HG03439 (cell line): ENCODE results near the gene CLDN25.
"Not testable (repeated sequence)": the region's sequence is repeated elsewhere in the genome, so short reads cannot be mapped to it uniquely, and the experiment has no call there.

Source experiments
- ATAC-seq: cut with Tn5 transposase; IDR thresholded peaks from one replicate; pipeline ENCODE4 v1.9.1; 2021; ENCODE audit warnings: mild to moderate bottlenecking, moderate library complexity; ENCODE audit not compliant: unreplicated experiment

CLDN25 gene

DNA sequence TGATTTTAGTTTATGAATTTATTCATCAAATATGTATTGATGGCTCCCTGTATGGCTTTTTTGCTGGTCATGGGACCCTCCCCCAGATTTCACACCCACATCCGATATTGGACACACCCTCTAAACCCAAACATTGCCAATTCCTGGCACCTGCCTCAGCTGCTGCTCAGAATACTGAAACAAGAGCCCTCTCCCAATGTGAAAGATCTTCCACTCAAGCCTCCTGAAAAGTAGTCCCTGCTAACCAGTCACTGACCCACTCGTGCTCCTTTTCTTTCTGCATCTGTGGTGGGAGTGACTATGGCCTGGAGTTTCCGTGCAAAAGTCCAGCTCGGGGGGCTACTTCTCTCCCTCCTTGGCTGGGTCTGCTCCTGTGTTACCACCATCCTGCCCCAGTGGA is at the start of gene CLDN25:
CLDN25 (plus strand) TSS at position 301 of the 400 bp plus-strand sequence; CDS start at position 301, 0 bp downstream.
- no peak for ATAC-seq

DNA sequence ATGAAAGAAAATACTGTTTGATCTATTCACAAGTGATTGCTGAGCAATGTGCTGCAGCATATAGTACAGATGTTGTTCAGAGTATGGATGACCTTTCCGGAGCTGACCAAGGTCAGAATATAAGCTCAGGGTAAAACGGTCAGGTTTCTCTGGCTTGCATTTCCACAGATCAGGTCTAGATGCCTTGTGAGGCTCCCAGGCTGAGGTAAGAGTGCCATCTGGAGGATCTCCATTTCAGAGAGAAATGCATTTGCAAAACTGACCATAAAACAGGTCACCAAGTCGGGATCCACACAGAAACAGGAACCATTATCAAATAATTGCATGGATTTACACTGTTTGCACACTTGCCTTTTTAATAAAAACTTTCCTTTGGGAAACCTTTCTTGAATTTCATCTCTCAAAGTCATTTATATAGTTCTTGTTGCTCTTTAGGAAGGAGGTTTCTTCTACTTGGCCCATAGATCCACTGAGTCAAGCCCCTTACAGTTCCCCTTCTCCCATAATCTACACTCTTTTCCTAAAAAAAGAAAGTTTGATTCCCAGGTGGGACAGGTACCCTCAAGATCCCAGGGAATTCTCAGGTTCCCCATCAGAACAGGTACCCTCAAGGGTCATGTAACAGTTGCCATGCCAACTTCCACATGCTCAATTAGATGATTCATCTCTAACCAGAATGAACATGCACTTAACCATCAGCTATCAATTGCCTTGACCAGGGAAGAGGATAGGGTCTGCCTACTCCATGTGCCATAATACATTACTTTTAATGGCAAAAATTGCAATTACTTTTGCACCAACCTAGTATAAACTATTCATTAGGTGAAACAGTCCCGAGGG is 48.5 kb upstream of the CLDN25 start:
- no peak for ATAC-seq

DNA sequence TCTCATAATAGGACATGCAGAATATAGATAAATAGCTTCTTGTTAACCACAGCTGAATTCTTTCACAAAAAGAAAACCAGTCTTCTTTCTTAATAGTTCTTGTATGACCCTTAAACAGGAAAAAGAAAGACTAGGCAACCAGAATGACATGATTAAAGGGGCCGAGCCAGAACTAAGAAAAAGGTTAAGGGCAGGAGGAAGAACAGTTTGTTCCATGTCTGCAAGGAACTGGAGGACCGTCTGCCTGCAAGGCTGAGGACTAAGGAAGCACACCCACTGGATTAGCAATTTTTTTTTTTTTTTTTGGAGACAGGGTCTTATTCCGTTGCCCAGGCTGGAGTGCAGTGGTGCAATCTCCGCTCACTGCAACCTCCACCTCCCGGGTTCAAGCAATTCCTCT is 47.5 kb upstream of the CLDN25 start:
- no peak for ATAC-seq

DNA sequence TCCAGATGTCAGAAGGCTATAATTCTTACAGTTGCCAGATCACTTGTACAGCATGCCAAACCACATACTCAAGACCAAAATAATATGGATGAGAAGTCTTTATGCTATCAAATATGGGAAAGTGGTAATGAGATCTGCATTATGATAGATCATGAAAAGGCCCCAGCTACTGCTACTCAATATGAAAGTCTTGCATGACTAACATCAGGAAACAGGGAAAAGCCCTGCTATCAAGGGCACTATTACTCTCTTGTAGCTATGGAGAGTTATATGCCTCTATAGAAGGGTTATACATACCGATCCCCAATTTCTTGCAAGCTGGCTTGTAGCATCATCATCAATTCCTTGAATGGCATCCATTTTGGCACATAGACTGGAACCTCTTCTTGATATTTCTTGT is 43.3 kb upstream of the CLDN25 start:
- no peak for ATAC-seq

DNA sequence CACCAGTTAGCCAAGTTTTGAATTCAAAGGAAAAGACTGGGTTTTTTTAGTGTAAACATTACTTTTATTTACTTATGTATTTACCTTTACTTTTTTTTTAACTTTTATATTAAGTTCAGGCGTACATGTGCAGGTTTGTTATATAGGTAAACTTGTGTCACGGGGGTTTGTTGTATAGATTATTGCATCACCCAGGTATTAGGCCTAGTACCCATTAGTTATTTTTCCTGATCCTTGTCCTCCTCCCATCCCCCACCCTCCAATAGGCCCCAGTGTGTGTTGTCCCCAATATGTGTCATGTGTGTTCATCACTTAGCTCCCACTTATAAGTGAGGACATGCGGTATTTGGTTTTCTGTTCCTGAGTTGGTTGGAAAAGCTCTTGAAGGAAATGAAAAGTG is 26.7 kb upstream of the CLDN25 start:
- ATAC-seq, result no peak

DNA sequence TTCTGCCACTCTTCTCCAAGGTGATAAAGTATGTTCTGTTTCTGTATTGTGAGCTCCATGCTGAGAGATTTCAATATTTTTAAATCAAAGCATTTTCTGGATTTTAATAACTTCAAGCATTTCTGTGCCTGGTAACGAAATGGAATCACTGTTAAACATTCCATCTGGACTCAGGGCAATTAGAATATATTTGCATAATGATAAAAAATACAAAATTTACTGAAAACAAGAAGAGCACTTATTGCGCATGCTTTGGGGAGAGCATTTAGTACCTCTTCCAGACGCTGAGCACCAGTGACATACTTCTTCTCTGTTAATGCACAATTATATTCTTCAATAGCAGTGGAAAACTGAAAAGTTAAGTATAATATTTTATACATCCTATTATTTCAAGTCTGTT is 19.4 kb upstream of the CLDN25 start:
- no peak for ATAC-seq

DNA sequence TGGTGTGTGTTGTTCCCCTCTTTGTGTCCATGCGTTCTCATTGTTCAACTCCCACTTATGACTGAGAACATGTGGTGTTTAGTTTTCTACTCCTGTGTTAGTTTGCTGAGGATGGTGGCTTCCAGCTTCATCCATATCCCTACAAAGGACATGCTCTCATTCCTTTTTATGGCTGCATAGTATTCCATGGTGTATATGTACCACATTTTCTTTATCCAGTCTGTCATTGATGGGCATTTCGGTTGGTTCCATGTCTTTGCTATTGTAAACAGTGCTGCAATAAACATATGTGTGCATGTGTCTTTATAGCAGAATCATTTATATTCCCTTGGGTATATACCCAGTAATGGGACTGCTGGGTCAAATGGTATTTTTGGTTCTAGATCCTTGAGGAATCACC is 16.6 kb upstream of the CLDN25 start:
- not testable (repeated sequence) for ATAC-seq

DNA sequence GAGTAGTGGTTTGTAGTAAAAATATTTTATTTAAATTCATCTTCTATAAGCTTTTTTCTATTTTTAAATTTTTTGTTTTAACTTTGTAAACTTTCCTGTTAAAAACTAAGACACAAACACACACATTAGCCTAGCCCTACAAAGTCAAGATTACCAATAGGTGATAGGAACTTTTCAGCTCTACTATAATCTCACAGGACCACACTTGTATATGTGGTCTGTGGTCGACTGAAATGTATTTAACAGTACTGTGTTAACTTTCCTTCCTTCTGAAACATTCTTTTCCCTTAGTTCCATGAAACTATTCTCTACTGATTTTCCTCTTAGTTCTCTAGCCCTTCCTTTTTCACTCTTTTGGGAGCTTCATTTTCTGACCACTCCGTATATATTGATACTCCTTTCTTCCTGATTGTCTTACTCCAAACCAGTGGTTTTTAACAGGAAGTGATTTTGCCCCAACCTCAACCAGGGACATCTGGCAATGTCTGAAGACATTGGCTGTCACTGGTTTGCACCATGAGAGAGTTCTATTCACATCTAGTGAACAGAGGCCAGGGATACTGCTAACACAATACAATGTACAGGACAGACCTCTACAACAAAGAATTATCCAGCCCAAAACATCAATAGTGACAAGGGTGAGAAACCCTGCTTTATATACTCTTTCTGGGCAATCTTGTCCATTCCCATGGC is 14.9 kb upstream of the CLDN25 start:
- no peak for ATAC-seq

DNA sequence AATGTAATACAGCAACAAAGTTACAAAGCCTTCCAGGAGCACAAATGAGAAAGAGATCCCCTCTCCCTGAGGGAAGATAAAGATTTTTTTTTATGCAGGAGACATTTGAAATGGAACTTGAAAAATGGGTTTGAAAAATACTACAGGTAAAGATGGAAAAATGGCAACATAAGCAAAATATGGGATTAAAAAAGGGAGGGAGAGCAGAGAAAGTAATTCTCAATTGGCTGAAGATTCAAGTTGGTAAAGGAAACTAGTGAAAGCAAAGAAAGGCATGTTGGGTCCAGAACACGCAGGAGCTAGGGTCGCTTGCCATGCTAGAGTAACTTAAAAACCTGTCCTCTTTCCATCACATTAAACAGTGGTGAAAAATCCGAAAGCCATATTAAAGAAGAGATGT is 7.6 kb upstream of the CLDN25 start:
- no peak for ATAC-seq

DNA sequence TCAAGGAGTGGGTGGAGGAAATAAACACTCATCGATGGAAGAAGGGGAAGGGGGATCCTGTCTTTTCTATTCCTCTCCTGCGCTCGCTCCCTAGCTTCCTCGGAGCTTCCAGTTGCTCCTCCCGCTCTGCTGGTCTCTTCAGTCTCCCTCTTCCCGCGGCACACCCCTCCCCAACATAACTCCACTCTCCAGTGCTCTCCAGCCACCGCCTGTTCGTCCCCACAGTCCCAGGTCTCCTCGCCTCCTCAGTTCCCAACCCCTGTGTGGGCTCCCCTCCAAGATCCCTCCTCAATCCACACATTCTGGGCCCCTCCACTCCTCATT is 6.5 kb upstream of the CLDN25 start:
- no peak for ATAC-seq

DNA sequence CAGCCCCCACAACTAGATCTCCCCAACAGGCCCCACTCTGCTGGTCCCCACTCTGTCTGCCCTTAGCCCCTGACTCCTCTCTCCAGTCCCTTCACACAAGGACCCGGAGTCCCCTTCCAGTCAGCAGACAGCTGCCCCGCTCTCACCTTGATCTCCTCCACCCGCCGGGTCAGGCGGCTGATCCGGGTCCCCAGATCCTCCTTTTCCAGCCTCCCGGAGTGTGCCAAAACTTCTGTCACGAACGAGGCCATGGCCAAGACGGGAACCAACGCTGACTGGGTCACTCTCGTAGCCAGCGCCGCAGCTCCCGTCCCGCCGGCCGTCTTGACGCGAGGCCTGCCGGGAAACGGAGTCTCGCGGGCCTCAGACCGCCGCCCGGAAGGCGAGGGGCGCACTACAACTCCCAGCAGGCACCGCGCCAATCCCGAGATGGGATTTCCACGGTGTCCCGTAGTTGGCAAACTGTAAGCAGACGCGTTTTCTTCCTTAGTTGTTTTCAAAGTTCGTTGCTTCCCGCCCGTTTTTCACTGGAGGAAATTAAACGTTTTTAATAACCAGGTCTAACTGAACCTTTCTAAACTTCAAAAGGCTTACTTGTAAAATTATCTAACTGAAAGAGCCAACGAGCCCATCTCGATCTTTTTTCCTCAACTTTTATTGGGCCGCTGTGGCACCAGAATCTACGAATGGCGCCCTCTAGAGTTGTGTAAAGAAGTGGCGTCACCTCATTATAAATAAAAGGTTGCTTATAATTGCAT is 6.0 kb upstream of the CLDN25 start, which contains the start of gene ZW10:
ZW10 (minus strand) TSS at position 277 of the 758 bp plus-strand sequence; CDS start at position 251, 26 bp downstream.
- ATAC-seq, result peak; percentile 97

DNA sequence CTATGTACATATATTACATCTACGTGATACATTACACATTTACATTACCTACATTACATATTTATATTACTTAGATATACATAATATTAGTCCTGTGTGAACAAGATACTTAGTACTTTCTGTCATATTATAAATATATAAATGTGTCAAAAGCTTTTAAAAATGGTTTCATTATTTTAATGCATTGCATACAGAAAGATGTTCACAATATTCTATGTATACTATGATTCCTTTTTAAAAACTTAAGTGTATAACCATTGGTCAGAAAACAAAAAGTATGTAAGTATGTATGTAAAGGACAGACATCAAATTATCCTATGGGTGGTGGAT is 5.5 kb upstream of the CLDN25 start:
- ATAC-seq, result no peak

DNA sequence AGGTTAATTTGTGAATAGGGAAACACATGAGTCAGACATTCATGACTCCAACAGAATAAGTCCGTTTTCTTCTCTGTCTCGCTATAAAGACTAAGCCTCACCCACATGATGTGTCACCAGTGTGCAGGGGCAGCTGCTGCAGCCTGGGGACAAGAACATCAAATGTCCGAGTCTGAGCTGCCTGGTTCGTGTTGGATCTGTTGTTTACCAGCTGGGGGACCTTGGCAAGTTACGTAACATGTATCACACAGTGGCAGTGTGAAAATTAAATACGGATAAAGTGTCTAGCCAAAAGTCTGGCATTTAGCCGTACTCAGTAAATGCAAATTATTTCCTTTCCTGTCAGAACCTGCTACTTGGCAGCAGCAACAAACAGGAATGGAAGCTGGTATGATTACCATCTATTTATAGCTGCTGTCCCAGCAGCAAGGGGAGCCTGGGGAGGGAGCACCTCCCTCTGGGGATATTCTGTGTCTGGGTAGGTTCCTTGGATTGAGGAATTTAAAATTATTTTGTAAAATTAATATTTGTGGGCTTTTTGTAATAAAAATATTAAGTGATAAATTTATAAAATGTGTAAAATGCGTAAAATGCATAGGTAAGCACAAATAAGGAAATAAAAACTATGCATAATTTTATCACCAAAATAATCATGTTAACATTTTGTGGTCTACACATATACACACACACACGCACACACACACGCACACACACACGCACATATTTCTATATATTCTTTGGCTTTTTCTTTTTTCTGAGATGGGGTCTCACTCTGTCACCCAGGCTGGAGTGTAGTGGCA is 1.3 kb upstream of the CLDN25 start:
- ATAC-seq, result no peak

DNA sequence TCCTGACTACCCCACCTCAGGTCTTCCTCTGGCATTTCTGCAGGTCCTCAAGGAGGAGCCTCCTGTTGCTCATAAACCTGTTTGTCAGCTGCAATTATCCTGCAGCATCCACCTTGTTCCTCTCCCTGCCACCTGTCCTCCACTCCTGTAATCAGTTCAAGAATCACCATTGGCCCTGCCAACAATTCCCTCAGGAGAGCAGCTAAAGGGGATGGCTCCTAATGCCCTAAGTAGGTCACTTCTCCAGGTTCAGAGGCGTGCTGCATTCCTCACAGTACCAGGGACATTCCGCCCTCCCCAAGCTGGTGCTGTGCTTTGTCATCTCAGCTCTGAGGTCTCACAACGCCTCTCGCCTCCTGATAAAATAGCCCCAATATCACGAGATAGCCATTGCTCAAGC is 2.1 kb downstream of the CLDN25 start:
- no peak for ATAC-seq

DNA sequence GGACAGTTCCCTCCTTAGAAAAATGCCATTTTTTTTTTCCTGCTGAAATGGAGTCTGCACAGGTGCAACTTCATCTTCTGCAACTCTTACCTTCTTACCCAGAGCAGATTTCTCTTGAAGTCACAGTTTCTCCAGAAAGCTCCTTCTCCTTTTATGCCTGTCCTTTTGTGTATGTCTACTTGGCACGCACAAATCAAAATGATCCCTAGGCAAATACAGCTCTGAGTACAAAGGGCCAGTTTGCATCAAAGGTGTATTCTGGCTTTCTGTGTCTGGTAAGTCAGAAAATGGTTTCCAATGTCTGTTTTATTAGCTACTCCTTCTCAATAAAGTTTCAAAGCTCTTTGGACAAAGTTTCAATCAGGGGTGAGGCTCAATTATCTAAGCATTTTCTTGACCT is 2.5 kb downstream of the CLDN25 start:
- no peak for ATAC-seq

DNA sequence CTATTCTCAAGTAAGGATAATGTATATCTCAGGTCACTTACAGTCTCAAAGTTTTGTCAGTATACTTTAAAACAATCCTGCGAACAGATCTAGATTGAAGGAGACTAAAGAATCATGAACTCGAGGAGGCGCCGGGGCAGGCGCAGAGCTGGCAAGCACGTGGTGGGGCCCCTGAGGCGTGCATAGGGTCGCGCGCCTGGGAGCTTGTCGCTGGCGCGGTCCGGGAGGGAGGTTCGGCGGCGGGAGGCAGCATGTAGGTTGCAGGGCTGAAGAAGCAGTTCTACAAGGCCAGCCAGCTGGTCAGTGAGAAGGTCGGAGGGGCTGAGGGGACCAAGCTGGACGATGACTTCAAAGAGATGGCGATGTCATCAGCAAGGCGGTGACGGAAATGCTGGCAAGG is 9.4 kb downstream of the CLDN25 start:
- not testable (repeated sequence) for ATAC-seq

DNA sequence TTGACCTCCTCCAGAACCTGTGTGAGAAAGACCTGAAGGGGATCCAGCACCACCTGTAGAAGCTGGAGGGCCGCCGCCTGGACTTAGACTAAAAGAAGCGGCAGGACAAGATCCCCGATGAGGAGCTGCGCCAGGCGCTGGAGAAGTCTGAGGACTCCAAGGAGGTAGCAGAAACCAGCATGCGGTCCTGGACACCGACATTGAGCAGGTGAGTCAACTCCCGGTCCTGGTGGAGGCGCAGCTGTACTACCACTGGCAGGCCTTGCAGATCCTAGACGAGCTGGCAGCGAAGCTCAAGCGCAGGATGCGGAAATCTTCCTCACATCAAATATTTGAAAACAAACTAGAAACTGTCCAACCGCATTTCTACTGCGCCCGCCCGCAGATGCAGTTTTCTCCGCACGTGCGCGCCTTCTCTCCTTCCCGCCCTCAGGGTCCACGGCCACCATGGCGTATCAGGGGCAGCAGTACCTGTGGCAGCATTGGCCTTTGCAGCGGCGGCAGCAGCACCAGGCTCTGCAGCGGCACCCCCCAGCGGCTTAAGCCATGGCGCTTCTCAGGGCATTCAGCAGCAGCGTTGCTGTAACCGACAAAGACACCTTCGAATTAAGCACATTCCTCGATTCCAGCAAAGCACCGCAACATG is 10.2 kb downstream of the CLDN25 start:
- no peak for ATAC-seq

DNA sequence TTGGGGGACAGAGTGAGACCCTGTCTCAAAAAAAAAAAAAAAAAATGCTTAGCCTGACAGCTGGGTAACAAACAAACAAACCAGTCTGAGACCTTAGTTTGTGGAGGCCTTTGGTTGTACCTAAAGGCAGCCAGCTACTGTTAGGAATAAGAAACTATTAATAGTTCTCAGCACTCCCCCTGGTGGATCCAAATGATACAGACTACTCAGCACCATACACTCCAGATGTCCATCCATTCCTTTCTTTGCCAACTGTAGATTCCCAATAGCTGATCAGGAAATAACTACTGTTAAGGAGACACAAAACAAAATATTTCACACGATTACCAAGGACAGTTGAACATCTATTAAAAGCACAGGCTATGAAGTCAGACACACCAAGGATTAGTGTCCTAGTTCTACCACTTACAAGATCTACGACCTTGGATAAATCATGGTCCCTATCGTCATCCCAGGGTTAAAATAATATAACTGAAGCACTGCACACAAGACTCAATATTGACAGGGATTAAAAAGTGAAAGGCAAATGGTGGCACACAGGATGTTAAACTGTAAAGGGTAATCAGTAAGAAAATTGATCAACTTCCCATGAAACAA is 17.2 kb downstream of the CLDN25 start:
- no peak for ATAC-seq

DNA sequence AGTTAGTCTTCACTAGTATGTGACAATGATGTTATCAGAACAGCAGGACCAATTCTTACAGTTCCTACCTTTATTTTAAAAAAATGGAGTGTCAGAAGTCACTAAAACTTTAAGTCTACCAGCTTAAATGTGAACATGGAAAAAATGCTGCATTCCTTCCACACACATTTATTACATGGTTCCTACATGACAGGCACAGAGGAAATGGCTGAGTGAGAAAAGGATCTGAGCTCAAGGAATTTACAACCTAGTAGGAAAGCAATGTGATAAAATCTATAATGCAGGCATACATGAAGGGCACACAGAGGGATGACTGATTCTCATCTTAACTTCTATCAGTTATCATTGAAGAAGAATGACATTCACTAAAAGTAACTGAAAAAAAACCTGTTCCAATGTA is 23.0 kb downstream of the CLDN25 start:
- ATAC-seq, result no peak

DNA sequence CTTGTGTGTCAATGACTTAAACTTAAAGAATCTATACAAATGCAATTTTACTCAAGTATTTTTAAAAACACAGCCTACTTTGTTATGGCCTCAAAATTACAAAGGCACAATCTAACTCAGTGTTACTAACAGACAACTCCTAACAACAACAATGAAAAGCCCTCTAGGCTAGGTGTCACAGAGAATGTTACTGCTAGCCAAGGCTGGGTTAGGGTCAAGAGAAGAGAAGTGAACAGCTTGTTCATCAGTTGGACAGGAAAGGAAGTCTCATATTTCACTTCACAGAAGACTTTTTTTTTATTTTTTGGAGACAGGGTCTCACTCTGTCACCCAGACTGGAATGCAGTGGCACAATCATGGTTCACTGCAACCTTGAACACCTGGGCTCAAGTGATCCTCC is 26.0 kb downstream of the CLDN25 start:
- ATAC-seq, result no peak
